SH-SY5Y (cell line): Measurements from ENCODE around the gene WNT8A.

Source experiments
- GATA2 ChIP-seq: IDR thresholded peaks from 2 replicates; pipeline ENCODE4 v1.6.1; 2011; ENCODE audit warnings: mild to moderate bottlenecking, low read depth, low read length
- GATA3 ChIP-seq: IDR thresholded peaks from 2 replicates; pipeline ENCODE4 v1.6.1; 2011; ENCODE audit warnings: low read depth, mild to moderate bottlenecking, low read length, moderate library complexity

DNA sequence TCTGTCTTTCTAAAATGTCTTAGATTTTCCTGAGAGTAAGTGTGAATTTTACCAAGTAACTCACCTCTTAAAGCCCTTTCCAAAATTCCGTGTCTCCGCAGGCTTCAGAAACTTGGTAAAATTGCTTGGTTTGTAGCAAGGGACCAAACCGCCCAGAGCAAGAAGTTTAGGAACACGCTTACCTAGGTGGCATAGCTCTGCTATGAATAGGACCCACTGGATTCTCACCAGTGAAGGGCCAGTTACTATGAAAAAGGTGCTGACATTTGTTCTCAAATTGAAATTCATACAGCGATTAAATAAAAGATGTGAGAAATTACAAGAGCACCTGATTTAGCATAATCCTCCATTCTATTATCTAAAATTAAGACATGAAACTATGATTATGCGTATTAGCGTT is 48.7 kb downstream of the WNT8A start:
- TF ChIP-seq GATA2 (no peak), GATA3 (no peak)
